Measurements from ENCODE around the gene RPS14.
"Not testable (repeated sequence)": the region's sequence is repeated elsewhere in the genome, so short reads cannot be mapped to it uniquely, and the experiment has no call there.

The RPS14 gene

DNA sequence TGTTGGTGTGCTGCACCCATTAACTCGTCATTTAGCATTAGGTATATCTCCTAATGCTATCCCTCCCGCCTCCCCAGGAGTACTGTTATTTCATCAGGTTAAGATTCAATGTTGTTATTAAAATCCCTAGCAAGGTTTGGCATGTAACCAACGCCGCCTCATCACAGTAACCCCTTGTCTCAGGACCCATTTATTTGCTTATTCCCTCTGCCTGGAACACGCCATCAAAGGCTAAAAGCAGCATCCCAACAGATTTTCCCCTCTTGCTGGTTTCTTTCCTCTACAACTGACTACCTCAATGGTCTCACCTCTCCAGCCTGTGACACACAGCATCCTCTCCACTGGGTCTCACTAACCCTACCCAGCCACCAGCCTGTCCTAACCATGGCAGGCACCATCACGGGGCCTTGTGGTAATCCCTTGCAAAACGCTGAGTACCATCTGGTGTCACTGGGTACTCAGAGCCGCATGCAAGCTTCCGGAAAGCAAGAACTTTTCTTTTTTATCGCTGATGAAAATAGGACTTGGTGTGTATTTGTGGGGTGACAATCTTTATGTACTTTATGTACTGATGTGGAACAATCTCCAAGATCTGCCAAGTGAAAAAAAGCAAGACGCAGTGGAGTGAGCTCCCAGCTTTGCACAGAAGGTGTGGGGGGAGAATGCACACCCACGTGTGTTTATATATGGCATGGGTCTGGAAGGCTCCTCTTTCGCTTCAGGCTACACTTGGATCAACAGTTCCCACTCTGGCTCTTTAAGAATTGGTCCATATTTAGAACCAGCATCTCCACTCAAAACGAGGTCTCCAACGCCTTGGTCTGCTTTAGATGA is 6.1 kb downstream of the RPS14 start:
- no peak for DNase-seq

- DNase-seq, result no peak
Observed at GRCh38 chr5:150442699-150443080, 6.8 kb downstream of the RPS14 start.

- DNase-seq, result no peak
Observed at GRCh38 chr5:150441813-150442698, 7.5 kb downstream of the RPS14 start.

- DNase-seq, result no peak
Observed at GRCh38 chr5:150440948-150441812, 8.4 kb downstream of the RPS14 start.

DNA sequence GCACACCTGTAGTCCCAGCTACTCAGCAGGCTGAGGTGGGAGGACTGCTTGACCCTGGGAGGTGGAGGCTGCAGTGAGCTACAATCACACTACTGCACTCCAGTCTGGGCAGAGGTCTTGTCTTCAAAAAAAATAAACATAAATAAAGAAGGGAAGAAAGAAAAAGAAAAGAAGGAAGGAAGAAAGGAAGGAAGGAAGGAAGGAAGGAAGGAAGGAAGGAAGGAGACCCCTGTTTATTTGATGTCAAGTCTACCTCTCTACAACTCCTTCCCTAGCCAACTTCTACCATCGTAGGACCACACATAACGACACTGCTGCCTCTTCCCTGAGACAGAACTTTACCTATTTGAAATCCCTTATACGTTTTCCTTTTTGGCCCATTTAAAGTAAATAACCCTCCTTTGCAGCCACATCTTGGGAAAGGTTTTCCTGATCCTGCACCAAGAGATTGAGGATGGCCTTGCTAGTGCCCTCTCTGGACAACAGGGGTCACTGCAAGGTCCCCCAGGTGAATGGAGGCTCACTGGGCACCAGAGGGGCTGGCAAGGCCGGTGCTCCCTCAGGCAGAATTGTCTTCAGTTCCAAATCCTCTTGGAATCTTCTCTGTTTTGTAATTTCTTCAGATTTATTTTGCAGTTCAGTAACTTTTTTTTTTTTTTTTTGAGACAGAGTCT is 10.5 kb downstream of the RPS14 start:
- peak; percentile 23 for DNase-seq

DNA sequence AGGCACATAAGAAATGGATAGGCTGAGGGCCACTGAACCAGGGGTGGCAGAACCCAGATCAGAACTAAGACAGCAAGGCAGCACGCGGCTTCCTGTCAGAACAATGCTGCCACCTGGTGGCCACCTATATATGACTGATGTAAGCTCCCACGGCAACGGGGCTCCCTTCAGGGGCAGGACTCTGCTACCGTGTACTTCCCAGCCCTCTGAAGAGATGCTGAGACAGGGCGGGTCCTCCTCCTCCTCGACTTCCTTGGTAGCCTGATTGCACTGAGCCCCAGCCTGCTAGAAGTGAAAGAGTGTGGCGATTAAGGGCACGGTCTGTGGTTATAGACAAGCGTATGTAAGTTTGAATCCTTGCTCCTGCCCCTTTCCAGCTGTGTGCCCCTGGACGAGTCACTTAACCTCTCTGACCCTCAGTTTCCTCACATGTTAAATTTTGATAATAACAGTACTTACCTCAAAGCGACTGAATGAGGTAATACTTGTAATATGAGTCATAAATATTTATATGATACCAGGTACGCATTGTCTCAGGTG is 13.3 kb downstream of the RPS14 start:
- DNase-seq, result peak; percentile 93

DNA sequence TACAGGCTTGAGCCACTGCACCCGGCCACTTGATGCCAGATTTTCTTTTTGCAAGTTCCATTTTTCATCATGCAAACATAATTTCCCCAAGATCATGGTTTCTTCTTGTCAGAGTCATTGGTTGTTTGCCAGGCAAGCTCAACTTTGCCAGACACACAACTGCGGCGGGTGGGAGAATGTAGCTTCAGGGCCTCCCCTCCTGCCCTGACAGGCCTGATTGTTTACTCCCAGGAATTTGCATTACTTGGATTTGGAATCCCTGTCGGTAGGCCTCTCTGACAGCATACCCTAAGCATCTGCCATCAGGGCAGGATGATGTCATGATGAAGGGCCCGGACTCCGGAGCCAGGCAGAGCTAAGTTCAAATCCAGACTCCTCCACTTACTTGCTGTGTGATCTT is 15.1 kb downstream of the RPS14 start:
- no peak for DNase-seq

DNA sequence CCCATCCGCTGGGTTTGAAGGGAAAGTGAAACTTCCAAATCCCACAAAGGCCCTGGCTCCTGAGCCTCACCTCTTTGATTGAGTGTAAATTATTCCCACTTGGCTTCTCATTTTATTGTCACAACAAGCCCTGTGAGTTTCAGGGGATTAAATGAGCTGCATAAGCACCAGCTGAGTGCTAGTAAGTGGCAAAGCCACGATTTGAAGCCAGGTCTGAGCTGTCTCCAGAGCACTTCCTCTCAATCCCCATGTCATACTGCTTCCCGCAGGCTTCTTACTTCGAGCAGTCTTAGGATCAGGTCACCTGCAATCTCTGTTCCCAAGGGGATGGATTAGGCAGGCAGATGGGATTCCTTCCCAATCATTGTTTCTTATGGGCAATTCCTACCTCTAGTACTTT is 18.0 kb downstream of the RPS14 start:
- no peak for DNase-seq

DNA sequence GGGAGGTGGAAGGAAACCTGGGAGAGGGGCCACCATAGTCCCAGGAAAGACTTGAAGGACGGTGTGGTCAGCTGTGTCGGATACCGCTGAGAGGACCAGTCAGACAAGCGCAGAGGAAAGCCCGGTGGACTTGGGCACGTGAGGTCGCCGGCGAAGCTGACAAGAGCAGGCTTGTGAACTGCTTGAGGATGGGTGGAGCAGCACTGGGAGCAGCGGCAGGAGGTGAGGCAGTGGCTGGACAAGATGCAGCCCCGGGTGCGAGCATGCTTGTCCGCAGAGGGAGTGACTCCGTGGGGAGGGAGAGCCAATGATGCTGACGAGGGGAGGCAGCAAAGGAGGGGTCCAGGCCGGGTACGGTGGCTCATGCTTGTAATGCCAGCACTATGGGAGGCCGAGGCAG is 18.5 kb downstream of the RPS14 start:
- DNase-seq, result no peak

DNA sequence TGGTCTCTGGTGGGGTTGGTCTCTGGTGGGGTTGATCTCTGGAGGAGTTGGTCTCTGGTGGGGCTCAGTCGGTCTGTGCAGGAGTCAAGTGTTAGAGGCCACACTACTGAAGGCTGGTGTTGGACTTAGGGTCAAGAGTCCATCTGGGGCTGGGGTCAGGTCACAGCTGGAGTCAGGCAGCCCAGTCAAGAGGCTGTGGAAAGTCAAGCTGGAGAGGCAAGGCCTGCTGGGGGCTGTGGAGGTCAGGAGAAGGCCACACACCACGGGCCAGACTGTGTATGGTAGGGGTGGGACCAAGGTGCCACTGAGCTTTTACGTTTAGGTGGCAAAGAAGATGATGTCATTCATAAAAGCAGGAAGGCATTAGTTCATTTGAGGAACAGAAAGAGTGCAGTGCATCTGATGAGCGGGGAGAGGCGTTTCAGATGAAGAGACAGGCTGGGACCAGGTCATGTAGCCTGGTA is 20.1 kb downstream of the RPS14 start:
- DNase-seq, result peak; percentile 25

- no peak for DNase-seq
Observed at GRCh38 chr5:150428978-150429377, 20.6 kb downstream of the RPS14 start.

- no peak for DNase-seq
Observed at GRCh38 chr5:150428106-150428876, 21.2 kb downstream of the RPS14 start.

- DNase-seq, result not testable (repeated sequence)
Observed at GRCh38 chr5:150426165-150426564, 23.4 kb downstream of the RPS14 start.

DNA sequence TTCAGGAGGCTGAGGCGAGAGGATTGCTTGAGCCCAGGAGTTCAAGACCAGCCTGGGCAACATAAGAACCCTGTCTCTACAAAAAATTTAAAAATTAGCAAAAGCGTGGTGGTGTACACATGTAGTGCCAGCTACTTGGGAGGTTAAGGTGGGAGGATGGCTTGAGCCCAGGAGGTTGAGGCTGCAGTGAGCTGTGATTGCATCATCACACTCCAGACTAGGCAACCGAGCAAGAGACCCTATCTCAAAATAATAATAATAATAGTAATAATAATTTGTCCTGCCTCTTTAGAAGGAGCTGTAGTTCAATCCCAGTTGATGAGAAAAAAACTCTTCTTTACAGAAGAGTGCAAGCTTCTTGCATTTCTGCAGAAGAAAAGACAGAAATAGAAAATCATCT is 26.8 kb downstream of the RPS14 start:
- DNase-seq, result no peak

GRCh38 chr5:150422075-150422474 is 27.5 kb downstream of the RPS14 start:
- no peak for DNase-seq

DNA sequence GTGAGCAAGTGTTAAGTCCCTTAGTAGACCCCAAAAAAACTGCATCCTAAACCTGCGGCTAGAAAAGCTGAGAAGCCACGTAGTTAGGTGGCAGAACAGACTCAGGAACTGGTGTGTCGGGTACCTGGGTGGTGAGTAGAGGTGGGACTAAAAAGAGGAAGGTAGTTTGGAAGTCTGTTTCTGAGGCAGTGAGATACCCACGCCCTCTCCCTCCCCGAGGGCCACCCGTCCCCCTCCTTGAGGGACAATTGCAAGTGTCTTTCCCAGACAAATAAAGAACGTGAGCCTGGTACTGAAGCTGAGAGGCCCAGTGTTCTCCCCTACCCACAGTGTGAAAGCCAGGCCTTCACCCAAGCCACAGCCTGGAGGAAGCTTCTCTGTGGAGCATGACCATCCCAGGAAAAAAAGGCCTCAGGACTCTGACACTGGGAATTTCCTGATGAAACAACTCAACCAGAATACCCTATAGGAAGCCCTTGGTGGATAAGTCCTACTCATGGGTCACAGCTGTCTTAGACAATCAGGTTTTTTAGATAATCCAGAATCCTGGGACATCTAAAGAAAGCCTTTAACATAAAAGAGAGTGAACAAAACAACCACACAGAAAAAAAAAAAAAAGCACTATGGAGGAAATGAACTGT is 29.8 kb downstream of the RPS14 start:
- no peak for DNase-seq

- DNase-seq, result not testable (repeated sequence)
Observed at GRCh38 chr5:150413902-150414790, 35.4 kb downstream of the RPS14 start.

DNA sequence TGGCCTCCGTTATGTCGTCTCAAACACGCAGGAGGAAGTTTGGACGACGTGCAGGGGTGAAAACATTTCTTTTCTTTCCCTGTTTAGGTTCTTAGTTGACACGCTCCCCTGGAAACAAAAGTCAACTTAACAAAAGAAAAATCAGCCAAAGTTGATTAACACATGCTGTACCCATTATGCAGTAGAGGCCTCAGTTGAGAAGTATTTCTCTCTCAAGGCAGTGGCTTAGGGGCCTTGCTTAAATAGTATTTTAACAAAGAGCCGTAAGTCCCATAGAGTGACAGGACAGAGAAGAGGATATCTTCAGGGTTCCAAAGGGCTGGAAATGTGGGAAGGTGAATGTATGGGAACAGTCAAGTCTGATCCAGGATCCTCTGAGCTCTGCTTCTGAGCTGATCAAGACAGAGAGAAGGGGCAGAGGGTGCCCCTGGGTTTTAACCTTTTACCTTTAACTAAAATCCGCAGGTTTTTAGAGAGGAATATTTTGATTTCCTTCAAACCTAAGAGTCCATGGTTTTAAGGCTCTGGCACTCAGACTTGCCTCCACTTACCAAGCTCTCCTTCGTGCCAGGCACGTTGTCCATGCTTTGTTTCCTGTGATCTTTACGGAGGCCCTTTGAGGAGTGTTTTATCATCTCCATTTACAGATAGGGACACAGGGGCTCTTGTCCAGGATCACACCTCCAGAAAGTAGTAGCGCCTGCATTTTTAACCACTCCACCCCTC is 36.2 kb downstream of the RPS14 start:
- DNase-seq, result no peak
